Right lobe of liver (tissue), 6 donors: ENCODE data around the gene TNFSF13. TPM values are rescaled to one million over a fixed set of nuclear protein-coding genes. Genes with fewer than 3 reads are reported as not detected.

ENCODE experiments used
- ATAC-seq, 4 donors: fragments of 200-7000 bp; cut with Tn5 transposase; one replicate each; pipeline ENCODE4 v1.9.1; 2020; ENCODE audit warnings: mild to moderate bottlenecking in 4 of 4, moderate library complexity in 4 of 4
- DNase-seq, 3 donors: peaks; one replicate each; pipeline ENCODE4 v3.0.0-alpha.2; 2020
- H3K27ac ChIP-seq, 3 donors: fragments of 200-600 bp; one replicate each; pipeline ENCODE4 v1.8.0; 2022
- H3K27me3 ChIP-seq, 2 donors: fragments of 200-600 bp; one replicate each; pipeline ENCODE4 v1.8.0; 2022
- H3K36me3 ChIP-seq, 4 donors: fragments of 200-600 bp; sonication (generic) in 1 of 4; one replicate each; pipeline versions ENCODE4 v1.5.1 to v1.8.0; 2017 to 2022; ENCODE audit warnings: control low read depth in 1 of 4
- H3K4me1 ChIP-seq, 4 donors: fragments of 200-600 bp; sonication (generic) in 1 of 4; one replicate each; pipeline versions ENCODE4 v1.5.1 to v1.8.0; 2017 to 2022; ENCODE audit warnings: control low read depth in 1 of 4
- H3K4me3 ChIP-seq, 3 donors: fragments of 200-600 bp; one replicate each; pipeline ENCODE4 v1.8.0; 2022
- H3K9me3 ChIP-seq, 4 donors: fragments of 200-600 bp; sonication (generic) in 1 of 4; one replicate each; pipeline versions ENCODE4 v1.5.1 to v1.8.0; 2017 to 2022; ENCODE audit warnings: control low read depth in 1 of 4
- POLR2A ChIP-seq: fragments of 450-650 bp; IDR thresholded peaks from one replicate; pipeline ENCODE4 v1.6.1; 2017; ENCODE audit warnings: antibody characterized with exemption, mild to moderate bottlenecking
- WGBS: methylation state at CpG from one replicate; pipeline ENCODE4 v1.1.6; 2018; ENCODE audit warnings: low coverage, low lambda C conversion rate; ENCODE audit not compliant: insufficient coverage; ENCODE audit errors: missing lambda C conversion rate; 5-methylcytosine and 5-hydroxymethylcytosine counted together
- intact Hi-C, 2 donors: fragments of 100-400 bp; cut with DNase I; formaldehyde crosslinking; loops; one replicate each; pipeline versions ENCODE4 v1.11.2 to v1.14.1; 2022
- total RNA-seq, 6 experiments: library from RNA; depleted of rRNA in 2 of 6; stranded (reverse); fragments of >200 nt in 2 of 6; fragmentation: NEBNext Ultra II Directional in 3 of 6; extraction: Animal tissue kit (Norgen Biotek cat#: 25700) in 3 of 6; gene quantifications; one replicate each; pipeline versions ENCODE4 v1.1.0 to v1.2.4, GENCODE V29; 2016 to 2023
- TF ChIP-seq, protein P1 (sequence below), 4 donors: fragments of 200-600 bp in 3 of 4; fragments of 450-650 bp in 1 of 4; IDR thresholded peaks; one replicate each; pipeline versions ENCODE4 v1.5.1 to v1.8.0; 2016 to 2022; ENCODE audit warnings: antibody characterized with exemption in 4 of 4, mild to moderate bottlenecking in 2 of 4
- donor health status: DM: no; HTN: yes; CAD: no.
- donor health status: DM: no; HTN: no; CAD: no.
- donor health status: DM: no; HTN: no; CAD: no.
- donor health status: DM: no; HTN: yes; CAD: no.
- donor health status: DM: no; HTN: yes; CAD: no.

TNFSF13 gene
- total RNA-seq, 6 experiments from 2014 or later = 4.3 to 13.0 (median 6.2) TPM

- Histone ChIP-seq H3K4me1 (peaks cover 0 to 15% (median 8%) of the 10 kb centered on the region in 4 donors), H3K4me3 (no peak overlapping the region), H3K9me3 (no peaks in the 10 kb centered on the region), H3K27me3 (no peaks in the 10 kb centered on the region), H3K27ac (no peak overlapping the region), H3K36me3 (no peaks in the 10 kb centered on the region)
- no peak for ATAC-seq
- no peak for DNase-seq
- intact Hi-C loops = no loop called here
- WGBS = 63% methylated on average over 10 of the region's 10 CpGs
- TF ChIP-seq, protein P1, sequence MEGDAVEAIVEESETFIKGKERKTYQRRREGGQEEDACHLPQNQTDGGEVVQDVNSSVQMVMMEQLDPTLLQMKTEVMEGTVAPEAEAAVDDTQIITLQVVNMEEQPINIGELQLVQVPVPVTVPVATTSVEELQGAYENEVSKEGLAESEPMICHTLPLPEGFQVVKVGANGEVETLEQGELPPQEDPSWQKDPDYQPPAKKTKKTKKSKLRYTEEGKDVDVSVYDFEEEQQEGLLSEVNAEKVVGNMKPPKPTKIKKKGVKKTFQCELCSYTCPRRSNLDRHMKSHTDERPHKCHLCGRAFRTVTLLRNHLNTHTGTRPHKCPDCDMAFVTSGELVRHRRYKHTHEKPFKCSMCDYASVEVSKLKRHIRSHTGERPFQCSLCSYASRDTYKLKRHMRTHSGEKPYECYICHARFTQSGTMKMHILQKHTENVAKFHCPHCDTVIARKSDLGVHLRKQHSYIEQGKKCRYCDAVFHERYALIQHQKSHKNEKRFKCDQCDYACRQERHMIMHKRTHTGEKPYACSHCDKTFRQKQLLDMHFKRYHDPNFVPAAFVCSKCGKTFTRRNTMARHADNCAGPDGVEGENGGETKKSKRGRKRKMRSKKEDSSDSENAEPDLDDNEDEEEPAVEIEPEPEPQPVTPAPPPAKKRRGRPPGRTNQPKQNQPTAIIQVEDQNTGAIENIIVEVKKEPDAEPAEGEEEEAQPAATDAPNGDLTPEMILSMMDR (IDR thresholded peaks at IDR 0.05) = no peak
- TF ChIP-seq POLR2A = no peak
These were observed 3.1 kb upstream of the TNFSF13 start for GRCh38 chr17:7555320-7555948.

GRCh38 chr17:7556627-7557026 lies 1.9 kb upstream of the TNFSF13 start:
- Histone ChIP-seq H3K27me3 (no peaks in the 10 kb centered on the region), H3K9me3 (no peaks in the 10 kb centered on the region), H3K36me3 (no peaks in the 10 kb centered on the region), H3K4me1 (peaks cover 0 to 20% (median 11%) of the 10 kb centered on the region in 4 donors), H3K4me3 (no peak overlapping the region), H3K27ac (no peak overlapping the region)
- 60% methylated on average over 9 of the region's 12 CpGs for WGBS
- ATAC-seq (no peak), DNase-seq (no peak)
- TF ChIP-seq, protein P1 (IDR thresholded peaks at IDR 0.05) = no peak
- no peak for TF ChIP-seq POLR2A
- intact Hi-C loops = no loop called here

DNA sequence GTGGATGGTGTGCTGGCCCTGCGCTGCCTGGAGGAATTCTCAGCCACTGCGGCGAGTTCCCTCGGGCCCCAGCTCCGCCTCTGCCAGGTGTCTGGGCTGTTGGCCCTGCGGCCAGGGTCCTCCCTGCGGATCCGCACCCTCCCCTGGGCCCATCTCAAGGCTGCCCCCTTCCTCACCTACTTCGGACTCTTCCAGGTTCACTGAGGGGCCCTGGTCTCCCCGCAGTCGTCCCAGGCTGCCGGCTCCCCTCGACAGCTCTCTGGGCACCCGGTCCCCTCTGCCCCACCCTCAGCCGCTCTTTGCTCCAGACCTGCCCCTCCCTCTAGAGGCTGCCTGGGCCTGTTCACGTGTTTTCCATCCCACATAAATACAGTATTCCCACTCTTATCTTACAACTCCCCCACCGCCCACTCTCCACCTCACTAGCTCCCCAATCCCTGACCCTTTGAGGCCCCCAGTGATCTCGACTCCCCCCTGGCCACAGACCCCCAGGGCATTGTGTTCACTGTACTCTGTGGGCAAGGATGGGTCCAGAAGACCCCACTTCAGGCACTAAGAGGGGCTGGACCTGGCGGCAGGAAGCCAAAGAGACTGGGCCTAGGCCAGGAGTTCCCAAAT lies 1.3 kb upstream of the TNFSF13 start:
- no peak for DNase-seq
- WGBS = 52% methylated on average over 8 of the region's 19 CpGs

DNA sequence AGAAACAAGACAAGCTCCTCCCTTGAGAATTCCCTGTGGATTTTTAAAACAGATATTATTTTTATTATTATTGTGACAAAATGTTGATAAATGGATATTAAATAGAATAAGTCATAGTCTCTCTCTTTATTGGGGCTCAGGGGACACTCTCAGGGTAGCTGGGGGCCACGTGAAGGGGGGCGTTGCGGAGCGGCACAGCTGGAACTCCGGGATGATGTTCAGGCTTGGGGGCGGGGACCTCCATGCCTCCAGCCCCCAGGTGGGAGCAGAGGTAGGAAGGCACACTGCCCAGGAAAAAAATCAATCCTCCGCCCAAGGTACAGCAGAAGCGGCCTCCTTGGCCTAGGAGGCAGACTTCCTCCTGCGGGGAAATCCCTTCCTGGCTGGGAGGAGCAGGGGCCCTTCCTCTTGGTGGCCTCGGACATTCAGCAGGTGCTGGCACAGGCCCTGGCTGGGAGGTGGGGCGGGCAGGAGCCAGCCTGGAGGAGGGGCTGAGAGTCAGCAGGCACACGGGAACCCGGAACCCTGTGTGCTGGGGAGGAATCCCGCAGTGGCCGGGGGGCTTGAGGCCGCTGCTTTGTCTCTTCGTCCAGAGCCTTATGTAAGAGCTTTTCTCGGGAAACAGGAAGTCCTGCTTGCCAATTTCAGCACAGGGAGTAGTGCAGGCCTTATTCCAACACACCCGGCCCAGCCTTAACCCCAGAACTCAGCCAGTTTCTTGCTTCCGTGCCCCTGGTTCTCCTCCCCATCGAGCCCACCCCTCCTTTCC lies 591 bp upstream of the TNFSF13 start:
- H3K27me3 ChIP-seq = no peaks in the 10 kb centered on the region
- 4% methylated on average over 14 of the region's 21 CpGs for WGBS
- H3K36me3 ChIP-seq = no peaks in the 10 kb centered on the region
- DNase-seq (peak; percentile 87 to 93 (median 91)), ATAC-seq (peak; percentile 64 to 76 (median 67))
- H3K27ac ChIP-seq = peak overlapping the region; percentile 74 to 92 (median 78)
- intact Hi-C loops = no loop called here
- H3K4me1 ChIP-seq = peaks cover 0 to 27% (median 14%) of the 10 kb centered on the region in 4 donors
- peak overlapping the region; percentile 14 to 41 (median 37) for H3K4me3 ChIP-seq
- H3K9me3 ChIP-seq = no peaks in the 10 kb centered on the region
- TF ChIP-seq, protein P1 (IDR thresholded peaks at IDR 0.05) = no peak
- TF ChIP-seq POLR2A = peak; percentile 74

More for the DNA sequence above, 1.3 kb upstream of the TNFSF13 start:
- intact Hi-C loops = no loop called here
- no peak for ATAC-seq
- Histone ChIP-seq H3K27me3 (no peaks in the 10 kb centered on the region), H3K36me3 (no peaks in the 10 kb centered on the region), H3K9me3 (no peaks in the 10 kb centered on the region), H3K27ac (peak overlapping the region; percentile 74 to 92 (median 78)), H3K4me3 (no peak overlapping the region), H3K4me1 (peaks cover 0 to 20% (median 11%) of the 10 kb centered on the region in 4 donors)
- TF ChIP-seq, protein P1 (IDR thresholded peaks at IDR 0.05) = no peak
- TF ChIP-seq POLR2A = no peak
